HepG2 (cell line): ENCODE data around the gene PHKG1. TPM values are rescaled to one million over a fixed set of nuclear protein-coding genes. Genes with fewer than 3 reads are reported as not detected.

ENCODE experiments used
- AKAP8 ChIP-seq: sonication (generic); formaldehyde crosslinking; IDR thresholded peaks from 2 replicates; pipeline ENCODE4 v1.5.1; 2020; ENCODE audit warnings: mild to moderate bottlenecking, missing genetic modification reagents
- ATM ChIP-seq: fragments of 450-650 bp; IDR thresholded peaks from 2 replicates; pipeline ENCODE4 v1.7.1; 2017; ENCODE audit warnings: mild to moderate bottlenecking, borderline replicate concordance
- ATRX ChIP-seq: sonication (generic); formaldehyde crosslinking; IDR thresholded peaks from 2 replicates; pipeline ENCODE4 v1.4.0; 2020; ENCODE audit warnings: missing genetic modification reagents, borderline replicate concordance
- BCL3 ChIP-seq: sonication (generic); formaldehyde crosslinking; IDR thresholded peaks from 2 replicates; pipeline ENCODE4 v1.5.1; 2020; ENCODE audit warnings: mild to moderate bottlenecking, missing genetic modification reagents, moderate library complexity
- CEBPG ChIP-seq: IDR thresholded peaks from 2 replicates; pipeline ENCODE4 v1.6.1; 2016
- DRAP1 ChIP-seq: IDR thresholded peaks from 2 replicates; pipeline ENCODE4 v1.6.1; 2016; ENCODE audit warnings: missing genetic modification reagents, missing compliant biosample characterization
- HDAC6 ChIP-seq: fragments of 200-600 bp; sonication (generic); IDR thresholded peaks from 2 replicates; pipeline ENCODE4 v1.7.0; 2017; ENCODE audit warnings: mild to moderate bottlenecking, antibody characterized with exemption, low read length, low read depth
- KLF16 ChIP-seq, 2 experiments: sonication (generic) in 1 of 2; formaldehyde crosslinking in 1 of 2; IDR thresholded peaks; 2 replicates each; pipeline versions ENCODE4 v1.6.1 to v1.8.0; 2016 to 2023; ENCODE audit warnings: missing genetic modification reagents in 2 of 2, missing compliant biosample characterization in 1 of 2
- MAFG ChIP-seq: sonication (generic); formaldehyde crosslinking; IDR thresholded peaks from 2 replicates; pipeline ENCODE4 v1.5.1; 2020; ENCODE audit warnings: mild to moderate bottlenecking, missing genetic modification reagents
- NFKB2 ChIP-seq: sonication (generic); formaldehyde crosslinking; IDR thresholded peaks from 2 replicates; pipeline ENCODE4 v1.4.0; 2020; ENCODE audit warnings: missing genetic modification reagents, borderline replicate concordance
- PATZ1 ChIP-seq: sonication (generic); formaldehyde crosslinking; IDR thresholded peaks from 2 replicates; pipeline ENCODE4 v1.4.0; 2020; ENCODE audit warnings: missing genetic modification reagents
- POLR2A ChIP-seq, 2 experiments: IDR thresholded peaks; 2 replicates each; pipeline ENCODE4 v1.6.1; 2011; ENCODE audit warnings: low read depth in 2 of 2, low read length in 2 of 2, mild to moderate bottlenecking in 1 of 2, moderate library complexity in 1 of 2; ENCODE audit not compliant: insufficient read depth in 1 of 2
- RAD21 ChIP-seq: fragments of 450-650 bp; formaldehyde crosslinking; IDR thresholded peaks from 2 replicates; pipeline ENCODE4 v1.5.0; 2020; ENCODE audit warnings: mild to moderate bottlenecking
- SNRNP70 ChIP-seq: fragments of 200-400 bp; formaldehyde crosslinking; IDR thresholded peaks from 2 replicates; pipeline ENCODE4 v1.6.1; 2017; ENCODE audit warnings: mild to moderate bottlenecking, low read depth, low read length, moderate library complexity
- ZBTB44 ChIP-seq: sonication (generic); formaldehyde crosslinking; IDR thresholded peaks from 2 replicates; pipeline ENCODE4 v1.4.0; 2020; ENCODE audit warnings: missing genetic modification reagents
- ZNF10 ChIP-seq: sonication (generic); formaldehyde crosslinking; IDR thresholded peaks from 2 replicates; pipeline ENCODE4 v1.4.0; 2020; ENCODE audit warnings: mild to moderate bottlenecking, low read depth, missing genetic modification reagents, borderline replicate concordance
- ZNF253 ChIP-seq: sonication (generic); formaldehyde crosslinking; IDR thresholded peaks from 2 replicates; pipeline ENCODE4 v1.8.0; 2022; ENCODE audit warnings: mild to moderate bottlenecking, missing genetic modification reagents, borderline replicate concordance
- ZNF30 ChIP-seq: sonication (generic); formaldehyde crosslinking; IDR thresholded peaks from 2 replicates; pipeline ENCODE4 v1.5.0; 2020; ENCODE audit warnings: mild to moderate bottlenecking, missing genetic modification reagents
- ZNF414 ChIP-seq: sonication (generic); formaldehyde crosslinking; IDR thresholded peaks from 2 replicates; pipeline ENCODE4 v1.5.0; 2020; ENCODE audit warnings: missing genetic modification reagents
- ZNF652 ChIP-seq: IDR thresholded peaks from 2 replicates; pipeline ENCODE4 v1.6.1; 2016; ENCODE audit warnings: low read depth, borderline replicate concordance
- polyA plus RNA-seq, 8 experiments: library from polyadenylated mRNA; depleted of rRNA in 3 of 8; stranded (reverse) in 7 of 8; unstranded in 1 of 8; fragments of >200 nt; fragmentation: Illumina TruSeq in 4 of 8; extraction: Trizol in 4 of 8; gene quantifications; 2 replicates each; pipeline versions ENCODE4 v1.2.1 to v1.2.3, GENCODE V29; 2011 to 2016; ENCODE audit warnings: low read depth in 4 of 8, missing spikeins in 1 of 8, mixed read lengths in 1 of 8; ENCODE audit not compliant: insufficient read depth in 1 of 8
- total RNA-seq, 5 experiments: library from RNA; depleted of rRNA; stranded (reverse); fragments of >200 nt; fragmentation: Illumina TruSeq; extraction: Trizol; gene quantifications; 2 replicates each; pipeline ENCODE4 v1.2.3, GENCODE V29; 2016; ENCODE audit warnings: low read depth in 1 of 5

Gene PHKG1
- total and polyA plus RNA-seq, 2 of the 13 experiments (the other 11 are each of a cell fraction or from before 2014, with no cell fraction given) = 0.44 to 0.71 TPM

GRCh38 chr7:56079450-56080185 is 13.1 kb downstream of the PHKG1 start (continued):
- TF ChIP-seq ZNF30 (CRISPR knock-in tag) = no peak
- 0 out of 2 replicates have a peak, but pooled peaks have one; percentile 36 for TF ChIP-seq PATZ1
- TF ChIP-seq ZBTB44 (CRISPR knock-in tag) = no peak
- no peak for TF ChIP-seq ZNF652 (CRISPR knock-in tag)
- no peak for TF ChIP-seq ZNF10 (CRISPR knock-in tag)
- 0 out of 2 replicates have a peak, but pooled peaks have one; percentile 20 for TF ChIP-seq CEBPG (CRISPR knock-in tag)
- no peak for TF ChIP-seq ZNF414 (CRISPR knock-in tag)
- no peak for TF ChIP-seq ATM
- TF ChIP-seq AKAP8 = no peak
- TF ChIP-seq NFKB2 (CRISPR knock-in tag) = no peak
- no peak for TF ChIP-seq POLR2A (IDR thresholded peaks at IDR 0.05; ENCODE audit: insufficient read depth in 1 of 2, low read depth in 2 of 2, low read length in 2 of 2)
- no peak for TF ChIP-seq MAFG (CRISPR knock-in tag)
- no peak for TF ChIP-seq RAD21 (CRISPR knock-in tag)
- no peak for TF ChIP-seq SNRNP70
- no peak for TF ChIP-seq KLF16 (CRISPR knock-in tag; IDR thresholded peaks at IDR 0.05)
- TF ChIP-seq ATRX (CRISPR knock-in tag) = no peak
- no peak for TF ChIP-seq HDAC6
- TF ChIP-seq DRAP1 (CRISPR knock-in tag) = no peak
- no peak for TF ChIP-seq ZNF253 (CRISPR knock-in tag)
- no peak for TF ChIP-seq BCL3 (CRISPR knock-in tag)
